ENCODE results near the gene ELMO1. TPM values are rescaled to one million over a fixed set of nuclear protein-coding genes. Genes with fewer than 3 reads are reported as not detected.

Gene ELMO1
- total RNA-seq, 1 experiment from 2014 or later: 7.8 TPM

DNA sequence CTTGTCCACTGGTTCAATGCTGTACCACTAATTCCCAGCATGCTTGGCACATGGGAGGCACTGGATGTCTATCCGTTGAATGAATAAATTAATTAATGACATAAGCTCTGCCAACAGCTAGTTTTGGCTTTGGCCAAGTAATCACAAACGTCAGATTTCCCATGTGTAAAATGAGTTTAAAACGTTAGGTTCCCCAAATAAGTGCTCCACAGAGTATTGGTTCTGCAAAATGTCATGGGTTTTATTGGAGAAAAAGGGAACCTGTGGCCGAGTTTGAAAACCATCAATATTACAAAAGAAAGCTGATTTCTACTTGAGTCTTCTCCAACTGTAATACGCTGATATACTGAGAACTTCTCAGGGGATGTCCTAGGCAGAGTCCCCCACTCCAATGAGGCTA is 23.2 kb downstream of the ELMO1 start:
- WGBS (ENCODE audit: extremely low coverage, insufficient read length, low lambda C conversion rate): no CpG with 5 or more reads among the region's 5 CpGs
- Histone ChIP-seq H4K20me1 (ENCODE audit: control insufficient read depth, insufficient read depth, insufficient read length) (no peaks in the 10 kb centered on the region), H3K9me3 (ENCODE audit: control insufficient read depth, low read depth, low read length) (no peaks in the 10 kb centered on the region), H3K18ac (ENCODE audit: insufficient read length, low read depth, low read length) (no peak overlapping the region), H3K27ac (ENCODE audit: insufficient read length, low read depth, low read length) (no peak overlapping the region), H2AK5ac (ENCODE audit: insufficient read length, low read length) (no peak overlapping the region), H2BK120ac (ENCODE audit: low read depth, low read length, poor library complexity, severe bottlenecking) (no peak overlapping the region), H3K27me3 (ENCODE audit: insufficient read depth, low read length) (no peaks in the 10 kb centered on the region), H2BK15ac (ENCODE audit: low read depth, low read length) (no peak overlapping the region), H2BK5ac (ENCODE audit: insufficient read length, low read length) (no peak overlapping the region), H3K23me2 (ENCODE audit: insufficient read length, low read depth, low read length, poor library complexity, severe bottlenecking) (no peaks in the 10 kb centered on the region), H4K5ac (ENCODE audit: insufficient read length, low read depth, low read length) (no peak overlapping the region), H3K14ac (ENCODE audit: insufficient read depth, low read length) (no peak overlapping the region), H4K8ac (replicated peaks; ENCODE audit: insufficient read length, low read depth, low read length) (no peak overlapping the region), H3K79me2 (ENCODE audit: insufficient read depth, low read length) (no peaks in the 10 kb centered on the region; the same call in 1 of the 2 replicates), H2AFZ (ENCODE audit: low read length) (no peak overlapping the region), H2BK12ac (ENCODE audit: insufficient read length, low read depth, low read length) (no peak overlapping the region), H3K23ac (ENCODE audit: insufficient read length, low read depth, low read length) (no peak overlapping the region), H4K91ac (ENCODE audit: insufficient read length, low read depth, low read length) (no peak overlapping the region), H2BK20ac (ENCODE audit: low read depth, low read length, poor library complexity, severe bottlenecking) (no peak overlapping the region), H3T11ph (ENCODE audit: low read length) (no peak overlapping the region), H3K4ac (ENCODE audit: low read depth, low read length) (no peak overlapping the region), H3K9ac (ENCODE audit: extremely low read depth, insufficient read length, low read length) (no peak overlapping the region), H3K4me1 (ENCODE audit: insufficient read depth, low read length) (no peaks in the 10 kb centered on the region), H3K79me1 (ENCODE audit: insufficient read depth, low read depth, low read length, poor library complexity, severe bottlenecking) (no peaks in the 10 kb centered on the region), H3K4me2 (ENCODE audit: insufficient read depth, insufficient read length, low read length) (no peak overlapping the region), H3K56ac (ENCODE audit: insufficient read length, low read depth, low read length) (no peak overlapping the region)
- Mint-ChIP-seq H3K4me3 (no peak overlapping the region), H3K27ac (no peak overlapping the region), H3K9me3 (no peaks in the 10 kb centered on the region), H3K27me3 (ENCODE audit: low read depth) (no peaks in the 10 kb centered on the region), H3K4me1 (peaks cover 0 to 2% of the 10 kb centered on the region in 2 experiments; a peak in 2 of 4 replicates), H3K36me3 (ENCODE audit: insufficient read depth in 1 of 3, low read depth in 3 of 3) (no peaks in the 10 kb centered on the region)
- no peak for DNase-seq
- TF ChIP-seq, protein P1, sequence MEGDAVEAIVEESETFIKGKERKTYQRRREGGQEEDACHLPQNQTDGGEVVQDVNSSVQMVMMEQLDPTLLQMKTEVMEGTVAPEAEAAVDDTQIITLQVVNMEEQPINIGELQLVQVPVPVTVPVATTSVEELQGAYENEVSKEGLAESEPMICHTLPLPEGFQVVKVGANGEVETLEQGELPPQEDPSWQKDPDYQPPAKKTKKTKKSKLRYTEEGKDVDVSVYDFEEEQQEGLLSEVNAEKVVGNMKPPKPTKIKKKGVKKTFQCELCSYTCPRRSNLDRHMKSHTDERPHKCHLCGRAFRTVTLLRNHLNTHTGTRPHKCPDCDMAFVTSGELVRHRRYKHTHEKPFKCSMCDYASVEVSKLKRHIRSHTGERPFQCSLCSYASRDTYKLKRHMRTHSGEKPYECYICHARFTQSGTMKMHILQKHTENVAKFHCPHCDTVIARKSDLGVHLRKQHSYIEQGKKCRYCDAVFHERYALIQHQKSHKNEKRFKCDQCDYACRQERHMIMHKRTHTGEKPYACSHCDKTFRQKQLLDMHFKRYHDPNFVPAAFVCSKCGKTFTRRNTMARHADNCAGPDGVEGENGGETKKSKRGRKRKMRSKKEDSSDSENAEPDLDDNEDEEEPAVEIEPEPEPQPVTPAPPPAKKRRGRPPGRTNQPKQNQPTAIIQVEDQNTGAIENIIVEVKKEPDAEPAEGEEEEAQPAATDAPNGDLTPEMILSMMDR (conservative IDR thresholded peaks at IDR 0.05): no peak
